NCI-H2171 treated with DMSO at 0.1 percent for 48 hours (cell line): ENCODE measurements around the gene HDHD5.
A peak's percentile ranks its signal among the peaks of the same experiment; 100 is the strongest.

ENCODE experiments used
- DNase-seq: peaks from one replicate; lab custom pipeline; 2025; lab: John Stamatoyannopoulos, UW

HDHD5 gene

DNA sequence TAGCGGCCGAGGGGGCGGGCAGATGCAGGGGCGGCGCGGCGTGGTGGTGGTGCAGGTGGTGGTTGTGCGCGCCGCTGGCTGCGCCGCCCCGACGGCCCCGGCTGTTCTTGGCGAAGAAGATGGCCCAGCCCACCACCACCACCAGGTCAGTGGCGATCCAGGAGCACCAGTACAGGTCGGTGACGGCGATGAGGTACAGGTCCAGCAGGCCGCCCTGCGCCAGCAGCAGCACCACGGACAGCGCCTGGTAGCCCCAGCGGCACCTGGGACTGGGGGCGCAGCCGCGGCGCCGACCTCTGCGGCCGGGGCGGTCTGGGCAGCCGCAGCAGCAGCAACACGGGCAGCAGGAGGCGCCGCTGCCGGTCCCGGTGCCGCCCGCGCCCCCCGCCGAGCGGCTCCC, 38.8 kb downstream of the HDHD5 start:
- no peak for DNase-seq

DNA sequence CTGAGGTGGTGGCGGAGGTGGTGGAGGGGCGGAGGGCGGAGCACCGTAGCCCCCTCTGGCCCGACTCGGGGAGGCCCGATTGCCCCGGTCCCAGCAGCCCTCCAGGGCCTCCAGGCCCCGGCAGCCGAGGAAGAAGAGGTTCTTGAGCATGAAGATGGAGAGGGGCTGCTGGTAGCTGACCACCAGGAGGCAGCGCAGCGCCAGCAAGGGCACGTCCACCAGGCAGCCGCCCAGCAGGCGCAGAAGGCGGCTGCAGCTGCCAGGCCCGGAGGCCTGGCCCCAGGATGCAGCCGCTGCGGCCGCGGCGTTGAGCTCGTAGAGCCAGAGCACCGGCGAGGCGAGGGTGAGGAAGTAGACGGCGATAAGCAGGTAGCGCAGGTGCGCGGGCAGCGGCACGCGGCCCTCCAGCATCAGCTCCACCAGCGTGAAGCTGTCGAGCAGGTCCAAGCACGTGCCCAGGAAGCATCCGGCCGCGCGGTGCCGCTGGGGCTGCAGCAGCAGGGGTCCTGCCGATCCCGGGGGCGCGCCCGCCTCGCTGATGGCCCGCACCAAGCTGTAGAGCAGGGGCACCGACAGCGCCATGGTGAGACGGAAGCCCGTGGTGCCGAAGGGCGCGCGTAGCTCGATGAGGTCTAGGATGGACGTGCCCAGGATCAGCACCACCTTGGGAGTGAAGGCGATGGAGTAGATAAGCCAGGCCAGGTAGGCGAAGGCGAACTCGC, 39.4 kb downstream of the HDHD5 start:
- no peak for DNase-seq

DNA sequence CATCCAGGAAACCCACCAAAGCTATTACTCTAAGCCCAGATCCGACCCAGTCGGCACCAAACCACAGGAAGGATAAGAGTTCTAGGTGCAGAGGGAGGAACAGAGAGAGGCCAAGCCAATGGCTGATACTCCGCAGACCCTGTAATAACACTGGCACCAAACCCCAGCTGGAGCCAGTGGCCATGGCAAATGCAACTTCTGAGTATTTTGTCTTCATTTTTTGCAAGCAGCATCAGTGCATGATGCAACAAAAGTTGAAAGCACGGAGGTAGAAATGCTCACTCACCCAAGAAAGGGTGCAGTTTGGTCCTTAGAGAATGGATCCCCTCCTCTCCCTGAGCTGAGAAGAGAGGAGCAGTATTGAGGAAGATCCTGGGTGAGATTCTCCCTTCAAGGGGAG, 40.7 kb downstream of the HDHD5 start:
- no peak for DNase-seq

DNA sequence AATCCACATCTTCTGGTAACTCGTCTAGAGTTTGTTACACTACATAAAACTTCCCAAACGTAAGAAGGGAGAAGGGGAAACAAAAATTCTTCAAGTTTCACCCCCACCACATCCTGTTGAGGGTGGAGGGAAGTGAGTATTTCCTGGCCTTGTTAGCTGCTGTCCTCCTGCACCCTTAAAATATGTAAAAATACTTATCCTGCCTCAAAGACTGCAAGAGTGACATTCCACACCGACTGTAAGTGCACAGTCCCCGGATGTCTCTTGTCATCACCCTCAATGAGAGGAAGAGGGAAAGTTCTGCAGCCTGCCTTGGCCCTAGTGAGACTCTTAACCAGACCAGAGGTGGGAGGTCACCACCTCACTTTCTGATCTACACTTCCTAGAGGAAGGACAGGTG, 41.2 kb downstream of the HDHD5 start:
- no peak for DNase-seq

DNA sequence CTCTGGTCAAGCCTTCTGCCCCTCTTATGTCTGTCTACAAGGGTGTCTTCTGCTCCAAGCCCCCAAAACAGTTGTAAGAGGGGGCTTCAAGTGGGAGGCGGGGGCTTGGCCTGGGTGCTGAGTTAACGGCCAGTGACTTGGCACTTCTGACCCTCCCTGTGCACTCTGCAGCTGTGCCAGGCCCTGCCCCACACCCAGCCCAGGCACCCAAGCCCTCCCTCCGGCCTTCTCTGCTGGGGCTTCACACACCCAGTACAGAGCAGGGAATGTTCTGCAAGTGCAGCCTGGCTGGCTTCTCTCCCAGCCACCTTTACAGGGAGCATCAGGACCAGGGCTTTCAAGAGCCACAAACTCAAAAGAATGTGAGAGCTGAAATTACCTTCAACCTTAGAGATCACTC, 41.7 kb downstream of the HDHD5 start:
- DNase-seq: no peak

DNA sequence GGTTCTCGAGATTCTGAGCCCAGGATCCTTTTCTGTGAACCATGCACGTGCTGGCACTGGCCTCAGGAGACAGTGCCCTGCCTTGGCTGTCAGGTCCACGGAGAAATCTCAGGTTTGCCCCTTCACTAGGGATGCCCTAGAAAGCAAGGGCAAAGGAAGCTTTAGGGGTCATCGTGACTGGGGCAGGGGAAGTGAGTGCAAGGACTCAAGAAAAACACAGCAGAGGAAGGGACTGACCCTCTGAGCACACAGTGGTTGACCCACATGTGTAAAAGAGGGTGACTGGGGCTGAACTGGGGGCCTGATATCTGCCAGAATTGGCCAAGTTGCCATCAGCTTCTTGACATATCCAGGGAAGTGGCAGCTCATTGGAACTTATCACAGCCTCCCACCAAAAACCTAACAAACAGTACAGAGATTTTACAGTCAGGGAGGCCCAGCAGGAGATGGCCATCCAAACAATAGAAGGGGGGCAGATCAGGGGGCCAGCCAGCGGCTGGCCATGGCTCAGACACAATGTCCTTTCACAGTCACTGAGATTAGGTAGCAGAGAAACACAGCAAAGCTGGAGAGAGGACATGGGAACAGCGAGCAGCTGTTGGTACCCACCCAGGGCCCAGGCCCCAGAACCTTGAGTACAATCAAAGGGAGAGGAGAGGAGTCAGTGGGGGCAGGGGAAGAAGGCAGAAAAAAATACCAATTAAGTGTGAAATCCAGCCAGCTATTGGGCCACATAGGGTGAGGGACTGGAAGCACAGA, 42.3 kb downstream of the HDHD5 start:
- no peak for DNase-seq

DNA sequence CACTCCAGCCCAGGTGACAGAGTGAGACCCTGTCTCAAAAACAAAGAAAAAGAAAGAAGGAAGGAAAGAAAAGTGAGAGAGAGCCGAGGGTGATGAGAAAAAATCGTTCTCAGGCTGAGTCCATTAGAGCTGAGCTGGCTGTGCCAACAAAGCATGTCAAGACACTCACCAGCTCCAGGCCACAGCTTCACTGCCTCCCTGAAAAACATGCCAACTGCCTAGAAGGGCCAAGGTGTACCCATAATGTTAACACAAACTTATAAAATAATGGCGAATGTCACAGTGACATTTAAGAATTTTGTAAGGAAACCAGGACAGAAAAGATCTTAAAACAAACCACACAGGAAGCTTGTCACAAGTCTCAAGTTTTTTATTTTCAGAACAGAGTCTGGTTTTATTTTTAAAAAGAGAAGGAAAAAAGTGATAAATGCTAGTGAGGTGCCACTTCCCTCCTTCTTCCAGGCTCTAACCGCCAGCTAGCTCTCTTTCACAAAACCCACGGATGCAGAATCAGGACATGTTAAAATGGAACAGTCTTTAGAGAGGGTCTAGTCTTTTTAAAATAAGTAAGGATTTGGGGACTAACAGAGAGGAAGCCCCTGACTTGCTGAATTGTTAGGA, 43.0 kb downstream of the HDHD5 start:
- DNase-seq: no peak

DNA sequence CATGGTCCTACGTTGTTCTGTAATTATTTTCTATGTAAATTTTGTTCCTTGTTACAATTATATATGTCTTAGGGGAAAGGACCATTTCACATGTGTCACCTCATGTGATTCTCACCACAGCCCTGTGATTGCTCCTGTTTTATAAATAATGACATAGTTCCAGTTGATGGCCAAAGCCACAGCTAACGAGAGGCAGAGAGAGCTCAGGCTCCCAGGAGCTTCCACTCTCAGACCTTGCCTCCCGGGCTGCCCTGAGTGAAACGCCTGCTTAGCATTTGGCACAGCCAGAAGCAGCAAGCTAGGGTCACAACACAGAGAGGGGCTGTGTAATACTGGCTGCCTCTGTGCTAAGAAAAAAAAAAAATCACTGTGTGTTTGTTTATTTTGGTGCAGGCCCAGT, 43.8 kb downstream of the HDHD5 start:
- DNase-seq: no peak

DNA sequence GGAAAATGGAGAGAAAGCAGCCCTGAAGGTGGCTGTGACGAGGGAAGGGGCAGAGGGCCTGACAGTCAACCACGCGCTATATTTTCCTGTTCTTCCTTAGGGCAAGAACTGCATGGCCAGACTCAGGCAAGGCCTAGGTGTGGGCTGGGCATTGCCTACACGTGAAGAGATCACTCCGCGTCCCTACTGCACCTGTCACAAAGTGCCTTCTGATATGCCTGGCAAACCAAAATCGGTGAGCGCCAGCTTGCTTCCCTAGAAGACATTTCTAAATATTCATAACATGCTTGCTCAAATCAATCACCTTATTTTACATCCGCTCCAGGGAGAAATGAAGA, 44.2 kb downstream of the HDHD5 start:
- no peak for DNase-seq

DNA sequence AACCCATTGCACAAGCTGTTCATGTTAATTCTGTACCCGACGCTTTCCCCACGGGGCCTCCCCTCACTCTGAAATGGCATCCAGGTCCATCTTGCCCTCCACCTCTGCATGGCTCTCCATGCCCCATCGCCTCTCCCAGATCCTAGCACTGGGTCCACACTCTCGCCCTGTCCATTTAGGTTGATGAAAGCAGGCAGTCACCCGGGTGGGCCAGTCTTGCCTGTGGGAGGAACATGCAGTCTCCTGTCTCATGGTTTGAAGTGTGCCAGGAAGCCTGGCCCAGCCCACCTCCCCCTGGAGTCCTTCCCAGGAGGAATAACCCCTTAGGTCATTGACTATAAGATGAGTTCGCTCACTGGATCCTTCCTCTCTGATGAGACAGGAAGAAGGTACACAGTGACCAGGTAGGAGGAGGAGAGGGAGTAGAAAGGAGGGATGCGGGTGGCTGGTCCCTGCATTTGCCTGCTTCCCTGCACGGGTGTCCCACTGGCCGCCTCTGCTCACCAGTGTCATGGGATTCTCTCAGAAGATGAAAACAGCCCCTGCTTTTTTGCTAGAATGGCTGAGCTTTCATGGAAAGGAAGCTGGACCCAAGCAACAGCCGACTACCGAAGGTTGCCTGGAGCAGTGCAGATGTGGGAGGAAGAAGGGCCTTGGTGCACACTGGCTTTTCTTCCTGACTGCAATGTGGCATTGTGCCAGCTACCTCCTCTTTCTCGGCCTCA, 44.7 kb downstream of the HDHD5 start:
- no peak for DNase-seq

DNA sequence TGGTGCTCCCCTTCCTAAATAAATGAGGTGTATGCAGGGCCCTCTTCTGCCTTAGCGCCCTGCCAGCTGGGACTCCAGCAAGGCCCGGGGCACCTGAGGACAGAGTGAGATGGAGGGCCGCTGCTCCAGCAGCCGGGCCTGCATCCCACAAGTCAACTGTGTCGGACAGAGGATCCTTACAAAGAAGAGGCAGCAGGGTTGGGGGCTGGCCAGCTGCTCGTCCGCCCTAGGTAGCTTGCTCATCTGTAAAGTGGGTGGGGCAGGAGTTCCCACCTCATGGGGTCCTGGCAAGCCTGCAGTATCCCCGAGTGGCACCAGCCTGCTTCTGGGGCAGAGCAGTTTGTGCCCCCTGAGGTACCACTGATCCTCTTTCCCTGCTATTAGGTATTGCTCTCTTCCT, 45.5 kb downstream of the HDHD5 start:
- no peak for DNase-seq

DNA sequence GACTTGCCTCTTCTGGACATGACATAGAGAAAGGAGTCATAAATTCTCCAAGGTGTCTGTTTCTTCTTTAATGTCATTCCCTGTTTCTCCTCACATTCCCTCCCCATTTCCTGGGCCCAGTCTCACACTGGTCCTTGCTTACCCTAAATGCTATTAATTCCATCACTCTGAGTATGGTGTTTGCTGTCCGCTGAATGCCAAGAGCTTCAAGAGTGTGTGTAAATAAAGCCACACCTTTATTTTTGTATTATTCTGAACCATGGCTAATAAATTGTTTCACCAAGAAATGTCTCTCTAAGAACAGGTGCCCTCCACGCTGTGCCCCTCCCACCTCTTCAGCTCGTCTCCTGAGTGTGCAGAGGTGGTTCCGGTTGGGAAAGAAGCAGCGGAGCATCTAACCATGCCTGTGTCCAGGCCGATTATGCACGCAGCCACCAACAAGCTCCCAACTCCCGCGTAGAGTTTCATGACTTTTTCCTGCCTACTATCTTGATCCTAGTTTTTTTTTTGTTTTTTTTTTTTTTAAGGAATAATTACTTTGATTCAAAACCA, 46.5 kb downstream of the HDHD5 start:
- peak; percentile 14 for DNase-seq

DNA sequence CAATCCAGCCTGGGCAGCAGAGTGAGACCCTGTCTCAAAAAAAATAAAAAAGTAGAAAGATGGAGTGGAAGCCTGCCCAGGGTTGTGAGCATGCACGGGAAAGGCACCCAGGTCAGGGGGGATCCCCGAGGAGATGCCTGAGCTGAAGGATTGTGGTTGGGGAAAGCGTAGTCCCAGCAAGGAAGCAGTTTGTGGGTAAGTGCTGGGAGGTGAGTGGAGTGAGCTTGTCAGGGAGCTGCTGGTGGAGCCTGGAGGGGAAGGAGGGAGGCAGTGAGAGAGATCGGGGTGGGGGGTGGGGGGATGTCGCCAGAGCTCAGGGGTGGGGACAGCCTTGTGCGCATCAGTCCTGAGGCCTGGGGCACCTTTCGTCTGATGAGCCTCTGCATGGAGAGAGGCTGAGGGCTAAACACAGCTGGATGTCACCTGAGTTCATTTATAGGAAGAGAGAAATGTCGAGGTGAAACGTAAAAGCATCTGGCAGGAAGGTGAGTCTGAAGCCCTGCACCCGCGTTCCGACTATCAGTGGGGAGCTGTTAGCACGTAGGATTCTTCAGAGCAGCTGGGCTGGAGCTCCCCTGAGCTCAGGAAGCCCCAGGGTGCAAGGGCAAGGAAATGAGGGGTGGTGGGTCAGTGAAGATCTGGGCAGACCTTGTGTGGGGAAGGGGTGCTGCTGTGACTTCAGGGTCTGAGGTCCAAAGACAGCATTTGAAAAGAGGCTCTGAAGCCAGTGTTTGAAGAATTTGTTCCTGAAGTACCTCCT, 48.1 kb downstream of the HDHD5 start:
- no peak for DNase-seq

DNA sequence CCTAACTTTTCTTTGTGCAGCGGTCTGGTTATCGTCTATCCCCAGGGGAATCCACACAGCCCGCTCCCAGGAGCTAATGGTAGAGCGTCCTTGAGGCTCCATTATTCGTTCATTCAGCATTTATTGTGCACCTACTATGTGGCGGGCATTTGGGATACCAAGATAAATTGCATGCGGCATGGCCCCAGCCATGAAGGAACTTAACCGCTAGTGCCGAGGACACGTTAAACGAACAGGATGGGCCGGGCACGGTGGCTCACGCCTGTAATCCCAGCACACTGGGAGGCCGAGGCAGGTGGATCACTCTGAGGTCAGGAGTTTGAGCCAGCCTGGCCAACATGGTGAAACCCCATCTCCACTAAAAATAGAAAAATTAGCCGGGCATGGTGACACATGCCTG, 49.1 kb downstream of the HDHD5 start:
- no peak for DNase-seq

DNA sequence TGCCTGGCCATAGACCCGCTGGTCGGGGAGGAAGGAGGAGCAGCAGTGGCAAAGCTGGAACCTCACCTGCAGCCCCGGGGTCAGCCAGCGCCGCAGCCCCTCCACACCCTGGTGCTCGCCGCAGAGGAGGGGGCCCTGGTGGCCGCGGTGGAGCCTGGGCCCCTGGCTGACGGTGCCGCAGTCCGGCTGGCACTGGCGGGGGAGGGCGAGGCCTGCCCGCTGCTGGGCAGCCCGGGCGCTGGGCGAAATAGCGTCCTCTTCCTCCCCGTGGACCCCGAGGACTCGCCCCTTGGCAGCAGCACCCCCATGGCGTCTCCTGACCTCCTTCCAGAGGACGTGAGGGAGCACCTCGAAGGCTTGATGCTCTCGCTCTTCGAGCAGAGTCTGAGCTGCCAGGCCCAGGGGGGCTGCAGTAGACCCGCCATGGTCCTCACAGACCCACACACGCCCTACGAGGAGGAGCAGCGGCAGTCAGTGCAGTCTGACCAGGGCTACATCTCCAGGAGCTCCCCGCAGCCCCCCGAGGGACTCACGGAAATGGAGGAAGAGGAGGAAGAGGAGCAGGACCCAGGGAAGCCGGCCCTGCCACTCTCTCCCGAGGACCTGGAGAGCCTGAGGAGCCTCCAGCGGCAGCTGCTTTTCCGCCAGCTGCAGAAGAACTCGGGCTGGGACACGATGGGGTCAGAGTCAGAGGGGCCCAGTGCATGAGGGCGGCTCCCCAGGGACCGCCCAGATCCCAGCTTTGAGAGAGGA, 49.8 kb downstream of the HDHD5 start:
- DNase-seq: no peak

DNA sequence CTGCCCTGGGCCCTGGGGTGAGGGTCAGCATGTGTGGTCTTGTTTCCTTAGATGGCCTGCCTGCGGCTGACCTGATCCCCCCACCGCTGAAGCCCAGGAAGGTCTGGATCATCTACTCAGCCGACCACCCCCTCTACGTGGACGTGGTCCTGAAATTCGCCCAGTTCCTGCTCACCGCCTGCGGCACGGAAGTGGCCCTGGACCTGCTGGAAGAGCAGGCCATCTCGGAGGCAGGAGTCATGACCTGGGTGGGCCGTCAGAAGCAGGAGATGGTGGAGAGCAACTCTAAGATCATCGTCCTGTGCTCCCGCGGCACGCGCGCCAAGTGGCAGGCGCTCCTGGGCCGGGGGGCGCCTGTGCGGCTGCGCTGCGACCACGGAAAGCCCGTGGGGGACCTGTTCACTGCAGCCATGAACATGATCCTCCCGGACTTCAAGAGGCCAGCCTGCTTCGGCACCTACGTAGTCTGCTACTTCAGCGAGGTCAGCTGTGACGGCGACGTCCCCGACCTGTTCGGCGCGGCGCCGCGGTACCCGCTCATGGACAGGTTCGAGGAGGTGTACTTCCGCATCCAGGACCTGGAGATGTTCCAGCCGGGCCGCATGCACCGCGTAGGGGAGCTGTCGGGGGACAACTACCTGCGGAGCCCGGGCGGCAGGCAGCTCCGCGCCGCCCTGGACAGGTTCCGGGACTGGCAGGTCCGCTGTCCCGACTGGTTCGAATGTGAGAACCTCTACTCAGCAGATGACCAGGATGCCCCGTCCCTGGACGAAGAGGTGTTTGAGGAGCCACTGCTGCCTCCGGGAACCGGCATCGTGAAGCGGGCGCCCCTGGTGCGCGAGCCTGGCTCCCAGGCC, 50.6 kb downstream of the HDHD5 start:
- no peak for DNase-seq

DNA sequence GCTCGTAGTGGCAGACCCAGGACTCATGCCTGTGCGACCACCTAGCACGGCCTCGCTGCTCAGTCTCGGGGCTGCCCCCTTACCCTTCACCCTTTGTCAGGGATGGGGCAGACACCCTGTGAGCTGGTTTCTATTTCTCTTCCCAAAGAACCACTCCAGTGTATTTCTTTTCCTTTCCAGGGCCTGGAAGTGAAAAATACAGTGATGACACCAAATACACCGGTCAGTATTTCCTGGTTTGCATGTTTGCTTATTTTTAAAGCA, 51.6 kb downstream of the HDHD5 start:
- DNase-seq: no peak

DNA sequence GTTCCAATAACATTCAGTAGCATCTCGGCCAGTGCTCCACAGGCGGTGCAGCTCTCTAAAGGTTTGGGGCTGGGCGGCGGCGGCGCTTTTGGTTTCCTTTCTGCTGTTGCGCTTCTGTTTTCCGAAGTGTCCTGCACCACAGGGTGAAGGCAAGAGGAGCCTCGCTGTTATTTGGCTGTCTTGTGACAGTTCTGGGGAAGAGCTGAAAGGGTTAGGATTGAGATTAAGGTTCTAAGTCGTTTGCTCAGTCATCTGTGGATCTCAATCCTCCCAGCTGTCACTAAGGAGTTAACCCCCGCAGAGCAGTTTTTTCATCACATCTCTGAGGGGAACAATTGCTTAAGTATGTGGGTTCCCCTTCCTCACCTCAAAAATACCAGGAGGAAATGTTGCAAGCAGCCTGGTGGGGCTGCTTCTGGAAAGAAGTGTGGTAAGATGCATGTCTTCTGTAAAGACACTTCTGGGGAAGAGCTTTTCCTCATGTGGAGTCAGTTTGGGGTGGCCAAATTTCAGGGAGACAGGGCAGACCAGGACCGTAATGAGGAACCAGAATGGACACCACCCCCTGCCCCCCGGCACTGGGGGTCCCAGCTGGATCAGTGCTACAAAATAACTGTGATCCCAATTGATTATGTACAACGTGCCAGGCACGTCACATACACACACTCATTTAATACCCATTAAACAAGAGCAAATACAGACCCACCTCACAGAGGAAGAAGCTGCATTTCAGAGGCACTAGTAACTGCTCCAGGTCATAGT, 52.1 kb downstream of the HDHD5 start:
- DNase-seq: no peak

DNA sequence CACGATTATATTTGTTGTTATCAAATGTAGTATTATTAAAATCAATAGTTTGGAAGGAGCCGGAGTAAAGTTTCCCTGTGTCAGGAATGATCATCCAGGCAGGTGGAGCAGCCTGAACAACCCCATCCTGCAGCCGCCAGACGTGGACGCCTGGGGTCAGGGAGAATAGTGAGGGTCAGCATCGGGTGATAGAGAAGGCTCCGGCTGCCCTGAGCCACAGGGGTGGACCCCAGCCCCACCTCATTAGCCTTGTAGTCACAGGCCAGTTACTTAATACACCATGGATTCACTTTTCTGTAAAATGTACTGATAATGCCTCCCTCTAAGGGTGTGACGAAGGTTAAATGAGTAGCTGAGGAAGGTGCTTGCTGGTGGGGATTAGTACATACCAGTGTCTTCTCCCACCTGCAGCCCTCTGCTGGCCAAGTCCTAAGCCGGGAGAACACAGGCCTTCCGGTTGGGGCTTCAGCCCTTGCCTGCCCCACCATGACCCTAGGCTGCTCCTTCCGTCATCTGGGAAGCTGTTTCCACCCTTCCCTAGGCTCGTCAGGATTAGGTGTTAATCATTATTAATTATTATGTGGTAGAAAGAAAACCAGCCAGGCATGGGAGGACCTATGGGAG, 52.8 kb downstream of the HDHD5 start:
- no peak for DNase-seq
